Measurements from ENCODE around the gene CNTN5.

CNTN5 gene

DNA sequence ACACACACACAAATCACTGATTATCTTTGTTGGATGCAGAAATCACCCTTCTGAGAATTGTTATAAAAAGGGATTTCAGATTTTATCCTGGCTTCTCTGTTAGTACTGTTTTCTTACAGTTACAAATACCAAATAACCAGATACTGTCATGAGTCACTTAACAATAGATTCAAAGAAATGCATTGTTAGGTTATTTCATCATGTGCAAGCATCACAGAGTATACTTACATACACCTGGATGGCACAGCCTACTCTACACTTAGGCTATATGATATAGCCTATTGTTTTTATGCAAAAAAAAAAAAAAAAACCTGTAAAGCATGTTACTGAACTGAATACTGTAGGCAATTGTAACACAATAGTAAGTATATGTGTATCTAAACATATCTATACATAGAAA lies 1347.1 kb downstream of the CNTN5 start:
- no peak for DNase-seq

GRCh38 chr11:100383357-100383865 lies 1362.7 kb downstream of the CNTN5 start:
- no peak for DNase-seq

GRCh38 chr11:100396266-100396665 lies 1375.5 kb downstream of the CNTN5 start:
- DNase-seq: no peak

DNA sequence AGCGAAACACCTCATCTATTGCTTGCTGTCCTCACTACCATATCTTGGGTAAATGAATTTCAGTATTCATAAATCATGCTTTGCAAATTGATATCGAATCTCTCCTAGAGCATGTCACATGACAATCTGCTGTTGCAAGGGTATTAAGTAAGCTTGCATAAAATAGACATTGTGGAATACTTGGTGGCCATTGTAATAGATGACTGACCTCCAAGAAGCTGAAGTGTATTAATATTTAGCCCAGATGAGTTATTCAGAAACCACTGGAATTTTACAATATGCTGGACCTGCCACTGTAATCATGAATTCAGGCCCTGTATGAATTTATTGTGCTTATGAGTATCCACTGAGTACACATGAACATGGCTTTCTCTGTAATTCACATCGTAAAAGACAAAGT lies 1376.7 kb downstream of the CNTN5 start:
- DNase-seq: no peak

- DNase-seq: no peak
Measured at GRCh38 chr11:100403816-100404215, 1383.1 kb downstream of the CNTN5 start.

- no peak for DNase-seq
Measured at GRCh38 chr11:100404907-100405306, 1384.2 kb downstream of the CNTN5 start.

All from MV-4-11 (cell line).